Measurements from ENCODE around the gene PANK1. TPM values are rescaled to one million over a fixed set of nuclear protein-coding genes. Genes with fewer than 3 reads are reported as not detected.
"Not testable (repeated sequence)": the region's sequence is repeated elsewhere in the genome, so short reads cannot be mapped to it uniquely, and the experiment has no call there.

Gene PANK1
- total RNA-seq, 1 donor from 2014 or later, result 7.8 TPM

DNA sequence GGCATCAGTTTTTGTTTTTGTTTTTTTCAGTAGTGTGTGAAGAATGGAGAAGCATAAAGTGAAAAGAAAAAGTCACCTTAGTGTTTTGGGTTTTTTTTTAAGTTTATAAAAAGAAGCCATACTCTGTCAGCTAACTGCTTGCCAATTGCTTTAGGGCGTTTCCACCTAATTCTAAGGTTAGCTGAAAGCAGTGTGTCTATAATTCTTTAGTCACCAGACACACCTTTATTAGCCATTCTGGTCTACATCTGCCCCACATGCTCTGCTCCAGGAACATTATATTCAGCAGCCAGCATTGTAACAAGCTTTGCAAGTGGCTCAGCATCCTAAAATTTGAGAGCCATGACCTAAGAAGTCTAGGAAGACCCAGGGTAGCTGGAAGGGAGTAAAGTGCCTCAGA is 95.5 kb downstream of the PANK1 start:
- no peak overlapping the region for H3K4me3 ChIP-seq (ENCODE audit: low read depth, low read length)
- TF ChIP-seq, protein P1, sequence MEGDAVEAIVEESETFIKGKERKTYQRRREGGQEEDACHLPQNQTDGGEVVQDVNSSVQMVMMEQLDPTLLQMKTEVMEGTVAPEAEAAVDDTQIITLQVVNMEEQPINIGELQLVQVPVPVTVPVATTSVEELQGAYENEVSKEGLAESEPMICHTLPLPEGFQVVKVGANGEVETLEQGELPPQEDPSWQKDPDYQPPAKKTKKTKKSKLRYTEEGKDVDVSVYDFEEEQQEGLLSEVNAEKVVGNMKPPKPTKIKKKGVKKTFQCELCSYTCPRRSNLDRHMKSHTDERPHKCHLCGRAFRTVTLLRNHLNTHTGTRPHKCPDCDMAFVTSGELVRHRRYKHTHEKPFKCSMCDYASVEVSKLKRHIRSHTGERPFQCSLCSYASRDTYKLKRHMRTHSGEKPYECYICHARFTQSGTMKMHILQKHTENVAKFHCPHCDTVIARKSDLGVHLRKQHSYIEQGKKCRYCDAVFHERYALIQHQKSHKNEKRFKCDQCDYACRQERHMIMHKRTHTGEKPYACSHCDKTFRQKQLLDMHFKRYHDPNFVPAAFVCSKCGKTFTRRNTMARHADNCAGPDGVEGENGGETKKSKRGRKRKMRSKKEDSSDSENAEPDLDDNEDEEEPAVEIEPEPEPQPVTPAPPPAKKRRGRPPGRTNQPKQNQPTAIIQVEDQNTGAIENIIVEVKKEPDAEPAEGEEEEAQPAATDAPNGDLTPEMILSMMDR (conservative IDR thresholded peaks at IDR 0.05; ENCODE audit: low read depth, low read length), result no peak
- no peak for DNase-seq (ENCODE audit: low read depth)

DNA sequence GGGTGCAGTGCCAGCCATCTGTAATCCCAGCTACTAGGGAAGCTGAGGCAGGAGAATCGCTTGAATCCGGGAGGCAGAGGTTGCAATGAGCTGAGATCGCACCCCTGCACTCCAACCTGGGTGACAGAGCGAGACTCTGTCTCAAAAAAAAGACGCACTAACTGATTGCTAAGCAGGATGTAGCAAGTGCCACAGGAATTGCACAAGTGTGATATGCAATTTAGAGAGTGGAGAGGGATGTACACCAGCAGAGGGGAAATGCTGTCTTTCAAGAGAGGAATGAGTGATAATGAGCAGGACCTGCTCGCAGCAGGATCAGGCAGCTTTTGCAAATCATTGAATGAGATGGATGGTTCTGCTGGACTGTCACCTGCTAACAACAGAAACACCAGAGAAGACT is 96.4 kb downstream of the PANK1 start:
- TF ChIP-seq, protein P1 (conservative IDR thresholded peaks at IDR 0.05; ENCODE audit: low read depth, low read length), result no peak
- no peak overlapping the region for H3K4me3 ChIP-seq (ENCODE audit: low read depth, low read length)
- no peak for DNase-seq (ENCODE audit: low read depth)

DNA sequence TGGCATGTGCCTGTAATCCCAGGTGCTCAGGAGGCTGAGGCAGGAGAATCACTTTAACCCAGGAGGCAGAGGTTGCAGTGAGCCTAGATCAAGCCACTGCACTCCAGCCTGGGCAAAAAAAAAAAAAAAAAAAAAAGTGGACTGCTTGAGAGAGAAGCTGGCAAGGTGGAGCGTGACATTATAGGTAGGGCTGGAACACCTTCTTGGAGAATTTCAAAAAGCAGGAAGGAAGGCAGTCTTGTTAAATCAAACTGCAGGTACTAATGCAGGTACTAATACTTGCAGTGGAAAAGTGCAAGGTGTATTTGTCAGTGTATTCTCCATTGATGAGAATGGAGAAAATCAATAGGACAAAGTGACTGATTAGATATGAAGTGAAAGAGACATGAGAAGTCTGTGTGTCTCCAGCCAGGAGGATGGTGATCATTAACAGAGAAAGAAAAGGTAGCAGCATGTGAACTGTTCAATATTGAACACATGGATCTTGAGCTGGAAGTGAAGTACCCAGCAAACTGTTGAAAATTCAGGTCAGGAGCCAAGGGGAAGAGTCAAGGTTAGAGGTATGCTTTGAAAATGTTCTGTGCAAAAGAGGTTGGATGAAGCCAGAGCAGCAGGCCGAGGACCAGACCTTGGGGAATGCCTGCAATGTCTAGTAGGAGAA is 97.1 kb downstream of the PANK1 start:
- H3K4me3 ChIP-seq (ENCODE audit: low read depth, low read length), result no peak overlapping the region
- TF ChIP-seq, protein P1 (conservative IDR thresholded peaks at IDR 0.05; ENCODE audit: low read depth, low read length), result no peak
- no peak for DNase-seq (ENCODE audit: low read depth)

DNA sequence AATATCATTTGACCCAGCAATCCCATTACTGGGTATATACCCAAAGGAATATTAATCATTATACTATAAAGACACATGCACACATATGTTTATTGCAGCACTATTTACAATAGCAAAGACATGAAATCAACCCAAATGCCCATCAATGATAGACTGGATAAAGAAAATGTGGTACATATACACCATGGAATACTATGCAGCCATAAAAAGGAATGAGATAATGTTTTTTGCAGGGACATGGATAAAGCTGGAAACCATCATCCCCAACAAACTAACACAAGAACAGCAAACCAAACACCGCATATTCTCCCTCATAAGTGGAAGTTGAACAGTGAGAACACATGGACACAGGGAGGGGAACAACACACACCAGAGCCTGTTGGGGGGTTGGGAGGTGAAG is 98.4 kb downstream of the PANK1 start:
- DNase-seq (ENCODE audit: low read depth), result not testable (repeated sequence)

DNA sequence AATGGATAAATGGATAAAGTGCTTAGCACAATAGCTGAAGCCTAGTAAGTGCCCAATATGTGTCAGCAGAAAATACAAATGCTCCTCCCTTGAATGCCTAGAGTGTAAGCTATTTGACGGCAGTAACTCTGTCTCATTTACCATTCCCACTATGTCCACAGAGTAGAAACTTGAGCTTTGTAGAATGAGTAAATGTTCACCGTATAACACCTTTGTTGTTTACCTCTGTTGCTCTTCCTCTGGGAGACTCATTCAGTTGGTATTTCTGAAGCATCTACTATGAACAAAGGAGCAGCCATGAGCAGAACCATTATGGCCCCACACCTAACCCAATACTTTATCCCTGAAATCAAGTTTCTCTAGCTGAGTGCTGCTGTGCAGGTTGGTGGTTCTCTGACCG is 101.2 kb downstream of the PANK1 start:
- DNase-seq (ENCODE audit: low read depth), result no peak
- TF ChIP-seq, protein P1 (conservative IDR thresholded peaks at IDR 0.05; ENCODE audit: low read depth, low read length), result no peak
- no peak overlapping the region for H3K4me3 ChIP-seq (ENCODE audit: low read depth, low read length)

More for the DNA sequence above, 98.4 kb downstream of the PANK1 start:
- not testable (repeated sequence) for H3K4me3 ChIP-seq (ENCODE audit: low read depth, low read length)

DNA sequence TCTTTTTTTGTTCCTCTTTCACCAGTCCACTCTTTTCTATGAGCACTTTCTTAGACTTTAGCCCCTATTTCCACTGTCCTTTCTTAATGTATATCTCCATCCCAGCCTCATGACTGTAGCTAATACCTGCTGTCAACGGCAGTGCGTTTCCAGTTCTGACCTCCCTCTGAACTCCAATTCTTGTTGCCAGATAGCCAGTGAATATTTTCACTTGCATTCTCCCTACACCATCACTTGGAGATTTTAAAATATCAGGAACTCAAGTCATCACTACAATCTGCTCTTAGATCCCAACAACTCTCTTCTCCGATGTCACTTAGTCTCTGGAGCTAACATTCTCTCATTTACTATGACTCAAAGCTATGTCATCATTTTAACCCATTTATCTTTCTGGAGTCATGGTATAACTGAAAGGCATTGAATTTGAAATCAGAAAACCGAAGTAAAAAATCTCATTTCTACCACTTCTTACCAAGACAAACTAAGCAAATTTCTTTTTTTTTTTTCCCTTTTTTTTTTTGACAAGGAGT is 104.6 kb downstream of the PANK1 start:
- no peak for DNase-seq (ENCODE audit: low read depth)
- TF ChIP-seq, protein P1 (conservative IDR thresholded peaks at IDR 0.05; ENCODE audit: low read depth, low read length), result no peak
- H3K4me3 ChIP-seq (ENCODE audit: low read depth, low read length), result no peak overlapping the region

DNA sequence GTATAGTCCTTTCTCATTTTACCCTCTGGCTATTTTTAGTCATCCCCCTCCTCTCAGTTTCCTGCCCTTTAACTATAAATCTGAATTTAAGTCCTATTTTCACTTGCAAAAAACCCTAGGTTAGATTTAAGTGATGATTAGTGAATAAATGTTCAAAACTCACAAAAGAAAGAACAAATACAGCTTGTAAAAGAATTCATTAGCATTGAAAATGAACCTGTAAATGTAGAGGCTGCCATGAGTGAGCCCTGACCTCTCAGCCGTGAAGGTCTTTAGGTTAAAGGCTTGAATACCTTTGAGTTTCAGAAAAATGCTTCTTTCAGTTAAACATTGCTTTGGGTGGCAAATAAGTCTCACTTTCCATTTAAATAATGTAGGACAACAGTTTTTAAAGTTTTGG is 107.7 kb downstream of the PANK1 start:
- H3K4me3 ChIP-seq (ENCODE audit: low read depth, low read length), result no peak overlapping the region
- no peak for DNase-seq (ENCODE audit: low read depth)
- TF ChIP-seq, protein P1 (conservative IDR thresholded peaks at IDR 0.05; ENCODE audit: low read depth, low read length), result no peak
